OCI-LY1 (cell line): Measurements from ENCODE around the gene B4GALT1.
"Not testable (repeated sequence)": the region's sequence is repeated elsewhere in the genome, so short reads cannot be mapped to it uniquely, and the experiment has no call there.

Experiments used
- H2AFZ ChIP-seq: fragments of 200-600 bp; sonication (generic), shearing (Covaris generic); 2 replicates; pipeline ENCODE4 v1.6.0; 2014; ENCODE audit warnings: antibody characterized with exemption, mild to moderate bottlenecking, low read length
- H3F3A ChIP-seq: fragments of 200-600 bp; sonication (generic), shearing (Covaris generic); 2 replicates; pipeline ENCODE4 v1.6.0; 2014; ENCODE audit warnings: mild to moderate bottlenecking, antibody characterized with exemption, low read length, moderate library complexity; ENCODE audit not compliant: insufficient read depth
- H3K27ac ChIP-seq: fragments of 200-600 bp; sonication (generic); 2 replicates; pipeline ENCODE4 v1.5.1; 2014; ENCODE audit warnings: low read length, mixed run types, mild to moderate bottlenecking, low read depth; ENCODE audit not compliant: poor library complexity, severe bottlenecking
- H3K27me3 ChIP-seq: fragments of 200-600 bp; sonication (generic); 2 replicates; pipeline ENCODE4 v1.6.0; 2014; ENCODE audit warnings: antibody characterized with exemption, mild to moderate bottlenecking, low read length, moderate library complexity; ENCODE audit not compliant: insufficient read depth
- H3K36me3 ChIP-seq: fragments of 200-600 bp; sonication (generic); 2 replicates; pipeline ENCODE4 v1.6.1; 2014; ENCODE audit warnings: mild to moderate bottlenecking, antibody characterized with exemption, low read length, moderate library complexity, mixed read lengths; ENCODE audit not compliant: insufficient read depth
- H3K4me1 ChIP-seq: fragments of 200-600 bp; sonication (generic); 2 replicates; pipeline ENCODE4 v1.5.1; 2014; ENCODE audit warnings: mild to moderate bottlenecking, low read length, moderate library complexity; ENCODE audit not compliant: insufficient read depth, severe bottlenecking
- H3K4me2 ChIP-seq: fragments of 200-600 bp; sonication (generic), shearing (Covaris generic); 2 replicates; pipeline ENCODE4 v1.6.1; 2014; ENCODE audit warnings: low read length
- H3K4me3 ChIP-seq: fragments of 200-600 bp; sonication (generic); 2 replicates; pipeline ENCODE4 v1.5.1; 2014; ENCODE audit warnings: low read length, low read depth, mild to moderate bottlenecking, mixed read lengths; ENCODE audit not compliant: poor library complexity, severe bottlenecking
- H3K79me2 ChIP-seq: fragments of 200-600 bp; shearing (Covaris generic); 2 replicates; pipeline ENCODE4 v1.6.1; 2016; ENCODE audit warnings: mixed run types, low read length, mixed read lengths; ENCODE audit not compliant: insufficient read depth
- H3K9ac ChIP-seq: fragments of 200-600 bp; sonication (generic), shearing (Covaris generic); 2 replicates; pipeline ENCODE4 v1.6.1; 2014; ENCODE audit warnings: mild to moderate bottlenecking, low read length, mixed read lengths
- H3K9me2 ChIP-seq: fragments of 200-600 bp; sonication (generic), shearing (Covaris generic); 2 replicates; pipeline ENCODE4 v1.6.1; 2014; ENCODE audit warnings: low read depth, mild to moderate bottlenecking, low read length, mixed read lengths
- H3K9me3 ChIP-seq: fragments of 200-600 bp; shearing (Covaris generic); 2 replicates; pipeline ENCODE4 v1.6.1; 2014; ENCODE audit warnings: low read length, mixed read lengths
- H4K20me1 ChIP-seq: fragments of 200-600 bp; sonication (generic), shearing (Covaris generic); 2 replicates; pipeline ENCODE4 v1.6.0; 2016; ENCODE audit warnings: mild to moderate bottlenecking, low read length; ENCODE audit not compliant: insufficient read depth
- CTCF ChIP-seq: fragments of 200-600 bp; sonication (generic), shearing (Covaris generic); IDR thresholded peaks from 2 replicates; pipeline ENCODE4 v1.5.1; 2017; ENCODE audit warnings: mild to moderate bottlenecking, antibody characterized with exemption, low read length, moderate library complexity, mixed read lengths
- EZH2 ChIP-seq: fragments of 200-600 bp; sonication (generic), shearing (Covaris generic); IDR thresholded peaks from 2 replicates; pipeline ENCODE4 v1.8.0; 2017; ENCODE audit warnings: borderline replicate concordance, mixed run types, mild to moderate bottlenecking, antibody characterized with exemption, low read length, moderate library complexity, mixed read lengths

B4GALT1 gene

GRCh38 chr9:33161011-33161588 is 6.0 kb downstream of the B4GALT1 start:
- Histone ChIP-seq H3K4me1 (peaks cover 55% of the 10 kb centered on the region), H3K36me3 (no peaks in the 10 kb centered on the region), H2AFZ (no peak overlapping the region), H3K4me3 (no peak overlapping the region), H3K4me2 (no peak overlapping the region), H3K27me3 (no peaks in the 10 kb centered on the region), H3K9ac (no peak overlapping the region), H3K9me2 (no peaks in the 10 kb centered on the region), H3F3A (0 out of 2 replicates have a peak, but pooled peaks cover 4% of the 10 kb centered on the region), H3K9me3 (no peaks in the 10 kb centered on the region), H3K79me2 (no peaks in the 10 kb centered on the region), H4K20me1 (no peaks in the 10 kb centered on the region), H3K27ac (no peak overlapping the region)
- TF ChIP-seq CTCF (no peak), EZH2 (no peak)

GRCh38 chr9:33160446-33160845 is 6.7 kb downstream of the B4GALT1 start:
- peaks cover 49% of the 10 kb centered on the region for H3K4me1 ChIP-seq
- H3K9me2 ChIP-seq, H3K79me2 ChIP-seq, H3K4me2 ChIP-seq, H3K9me3 ChIP-seq, H3K27me3 ChIP-seq, H3K27ac ChIP-seq, H3F3A ChIP-seq, H3K36me3 ChIP-seq, H4K20me1 ChIP-seq, H3K4me3 ChIP-seq, H2AFZ ChIP-seq, H3K9ac ChIP-seq: not testable (repeated sequence)

- H3K27ac ChIP-seq = peak overlapping the region; percentile 5
- TF ChIP-seq EZH2 (no peak), CTCF (no peak)
- H3K27me3 ChIP-seq = no peaks in the 10 kb centered on the region
- H3K9me2 ChIP-seq = no peaks in the 10 kb centered on the region
- no peaks in the 10 kb centered on the region for H3K9me3 ChIP-seq
- H3K4me1 ChIP-seq = peaks cover 42% of the 10 kb centered on the region
- H3K4me2 ChIP-seq = peak overlapping the region; percentile 30; the same call in 1 of the 2 replicates
- no peaks in the 10 kb centered on the region for H3K36me3 ChIP-seq
- H3F3A ChIP-seq = 0 out of 2 replicates have a peak, but pooled peaks cover 4% of the 10 kb centered on the region
- no peak overlapping the region for H3K4me3 ChIP-seq
- no peak overlapping the region for H2AFZ ChIP-seq
- no peaks in the 10 kb centered on the region for H4K20me1 ChIP-seq
- H3K9ac ChIP-seq = no peak overlapping the region; the same call in 1 of the 2 replicates
- H3K79me2 ChIP-seq = no peaks in the 10 kb centered on the region
Measured at GRCh38 chr9:33159777-33160127, 7.4 kb downstream of the B4GALT1 start.
